HepG2 (cell line): Measurements from ENCODE around the gene TAS1R1. TPM values are rescaled to one million over a fixed set of nuclear protein-coding genes. Genes with fewer than 3 reads are reported as not detected.

Source experiments
- ARNT2 ChIP-seq: sonication (generic); formaldehyde crosslinking; IDR thresholded peaks from 2 replicates; pipeline ENCODE4 v1.8.0; 2022; ENCODE audit warnings: mild to moderate bottlenecking, low read depth, missing genetic modification reagents, moderate library complexity
- ATAD3A ChIP-seq: sonication (generic); formaldehyde crosslinking; IDR thresholded peaks from 2 replicates; pipeline ENCODE4 v1.4.0; 2020; ENCODE audit warnings: missing genetic modification reagents
- ETS1 ChIP-seq: sonication (generic); formaldehyde crosslinking; IDR thresholded peaks from 2 replicates; pipeline ENCODE4 v1.4.0; 2020; ENCODE audit warnings: missing genetic modification reagents
- HINFP ChIP-seq: sonication (generic); formaldehyde crosslinking; IDR thresholded peaks from 2 replicates; pipeline ENCODE4 v1.4.0; 2020; ENCODE audit warnings: low read depth, mild to moderate bottlenecking, missing genetic modification reagents
- HOXA5 ChIP-seq: sonication (generic); formaldehyde crosslinking; IDR thresholded peaks from 2 replicates; pipeline ENCODE4 v1.4.0; 2020; ENCODE audit warnings: missing genetic modification reagents
- KLF9 ChIP-seq: IDR thresholded peaks from 2 replicates; pipeline ENCODE4 v1.6.1; 2016; ENCODE audit warnings: low read depth
- PHF8 ChIP-seq: sonication (generic); formaldehyde crosslinking; IDR thresholded peaks from 2 replicates; pipeline ENCODE4 v1.5.0; 2020; ENCODE audit warnings: missing genetic modification reagents
- RELA ChIP-seq: sonication (generic); formaldehyde crosslinking; IDR thresholded peaks from 2 replicates; pipeline ENCODE4 v1.4.0; 2020; ENCODE audit warnings: missing genetic modification reagents
- SNRNP70 ChIP-seq: fragments of 200-400 bp; formaldehyde crosslinking; IDR thresholded peaks from 2 replicates; pipeline ENCODE4 v1.6.1; 2017; ENCODE audit warnings: mild to moderate bottlenecking, low read depth, low read length, moderate library complexity
- SRSF4 ChIP-seq: fragments of 200-400 bp; formaldehyde crosslinking; IDR thresholded peaks from one replicate; pipeline ENCODE4 v1.6.1; 2018; ENCODE audit warnings: mild to moderate bottlenecking, low read depth, low read length, moderate library complexity; ENCODE audit not compliant: poor library complexity, severe bottlenecking
- STAT5B ChIP-seq: sonication (generic); formaldehyde crosslinking; IDR thresholded peaks from 2 replicates; pipeline ENCODE4 v1.4.0; 2020; ENCODE audit warnings: missing genetic modification reagents
- U2AF1 ChIP-seq: fragments of 200-400 bp; formaldehyde crosslinking; optimal IDR thresholded peaks from 2 replicates; pipeline ENCODE3; 2017; ENCODE audit warnings: mild to moderate bottlenecking, low read depth, low read length
- YEATS2 ChIP-seq: sonication (generic); formaldehyde crosslinking; IDR thresholded peaks from 2 replicates; pipeline ENCODE4 v1.4.0; 2020; ENCODE audit warnings: missing genetic modification reagents, borderline replicate concordance
- ZBTB4 ChIP-seq: sonication (generic); formaldehyde crosslinking; IDR thresholded peaks from 2 replicates; pipeline ENCODE4 v1.4.0; 2020; ENCODE audit warnings: missing genetic modification reagents, mild to moderate bottlenecking, borderline replicate concordance
- ZNF34 ChIP-seq: sonication (generic); formaldehyde crosslinking; IDR thresholded peaks from 2 replicates; pipeline ENCODE4 v1.4.0; 2020; ENCODE audit warnings: mild to moderate bottlenecking, missing genetic modification reagents, borderline replicate concordance
- ZNF546 ChIP-seq: sonication (generic); formaldehyde crosslinking; conservative IDR thresholded peaks from 2 replicates; pipeline ENCODE4 v1.8.1; 2023; ENCODE audit warnings: mild to moderate bottlenecking, missing genetic modification reagents
- ZNF570 ChIP-seq: sonication (generic); formaldehyde crosslinking; IDR thresholded peaks from 2 replicates; pipeline ENCODE4 v1.4.0; 2020; ENCODE audit warnings: mild to moderate bottlenecking, missing genetic modification reagents, borderline replicate concordance
- ZNF672 ChIP-seq: sonication (generic); formaldehyde crosslinking; IDR thresholded peaks from 2 replicates; pipeline ENCODE4 v1.8.1; 2022; ENCODE audit warnings: missing genetic modification reagents
- ZNF687 ChIP-seq: sonication (generic); formaldehyde crosslinking; IDR thresholded peaks from 2 replicates; pipeline ENCODE4 v1.5.1; 2020; ENCODE audit warnings: mild to moderate bottlenecking, missing genetic modification reagents, moderate library complexity
- ZNF747 ChIP-seq: sonication (generic); formaldehyde crosslinking; IDR thresholded peaks from 2 replicates; pipeline ENCODE4 v1.8.1; 2023; ENCODE audit warnings: missing genetic modification reagents, mild to moderate bottlenecking, borderline replicate concordance
- polyA plus RNA-seq, 8 experiments: library from polyadenylated mRNA; depleted of rRNA in 3 of 8; stranded (reverse) in 7 of 8; unstranded in 1 of 8; fragments of >200 nt; fragmentation: Illumina TruSeq in 4 of 8; extraction: Trizol in 4 of 8; gene quantifications; 2 replicates each; pipeline versions ENCODE4 v1.2.1 to v1.2.3, GENCODE V29; 2011 to 2016; ENCODE audit warnings: low read depth in 4 of 8, missing spikeins in 1 of 8, mixed read lengths in 1 of 8; ENCODE audit not compliant: insufficient read depth in 1 of 8
- total RNA-seq, 5 experiments: library from RNA; depleted of rRNA; stranded (reverse); fragments of >200 nt; fragmentation: Illumina TruSeq; extraction: Trizol; gene quantifications; 2 replicates each; pipeline ENCODE4 v1.2.3, GENCODE V29; 2016; ENCODE audit warnings: low read depth in 1 of 5

TAS1R1 gene
- total and polyA plus RNA-seq, 2 of the 13 experiments (the other 11 are each of a cell fraction or from before 2014, with no cell fraction given): 1.4 to 1.6 TPM

- TF ChIP-seq ZNF34 (CRISPR knock-in tag) (no peak), ZNF546 (CRISPR knock-in tag) (no peak), KLF9 (CRISPR knock-in tag) (peak; percentile 70; the same call in 1 of the 2 replicates), YEATS2 (0 out of 2 replicates have a peak, but pooled peaks have one; percentile 43), ATAD3A (CRISPR knock-in tag) (no peak), RELA (CRISPR knock-in tag) (no peak), ZBTB4 (no peak), ZNF747 (CRISPR knock-in tag) (0 out of 2 replicates have a peak, but pooled peaks have one; percentile 19), STAT5B (CRISPR knock-in tag) (no peak), ETS1 (no peak), ZNF570 (no peak), PHF8 (CRISPR knock-in tag) (peak; percentile 41), U2AF1 (no peak), SRSF4 (no peak), HOXA5 (CRISPR knock-in tag) (peak; percentile 48; the same call in 1 of the 2 replicates), ZNF672 (CRISPR knock-in tag) (no peak), SNRNP70 (no peak), ARNT2 (CRISPR knock-in tag) (peak; percentile 41), HINFP (CRISPR knock-in tag) (no peak), ZNF687 (CRISPR knock-in tag) (no peak; the same call in 1 of the 2 replicates)
Observed at GRCh38 chr1:6613361-6614018, 58.4 kb downstream of the TAS1R1 start, which contains the start of gene PHF13 (continued).
